Fibroblast of the aortic adventitia (primary cell): ENCODE data around the gene TINAGL1. TPM values are rescaled to one million over a fixed set of nuclear protein-coding genes. Genes with fewer than 3 reads are reported as not detected.

Source experiments
- DNase-seq: peaks from one replicate; pipeline ENCODE4 v3.0.0-alpha.2; 2010; ENCODE audit warnings: low read depth
- H3K4me3 ChIP-seq: 2 replicates; pipeline ENCODE4 v1.5.1; 2011; ENCODE audit warnings: low read depth, mild to moderate bottlenecking, control low read depth, low read length, moderate library complexity
- CTCF ChIP-seq: IDR thresholded peaks from 2 replicates; pipeline ENCODE4 v1.5.1; 2011; ENCODE audit warnings: mild to moderate bottlenecking, low read length, control low read depth, inconsistent platforms; ENCODE audit not compliant: insufficient read depth
- total RNA-seq: library from RNA; depleted of rRNA; stranded (reverse); fragments of >200 nt; gene quantifications from 2 replicates; pipeline ENCODE4 v1.2.3, GENCODE V29; 2012; ENCODE audit warnings: low replicate concordance

TINAGL1 gene
- total RNA-seq, 1 donor: 1.2 TPM

DNA sequence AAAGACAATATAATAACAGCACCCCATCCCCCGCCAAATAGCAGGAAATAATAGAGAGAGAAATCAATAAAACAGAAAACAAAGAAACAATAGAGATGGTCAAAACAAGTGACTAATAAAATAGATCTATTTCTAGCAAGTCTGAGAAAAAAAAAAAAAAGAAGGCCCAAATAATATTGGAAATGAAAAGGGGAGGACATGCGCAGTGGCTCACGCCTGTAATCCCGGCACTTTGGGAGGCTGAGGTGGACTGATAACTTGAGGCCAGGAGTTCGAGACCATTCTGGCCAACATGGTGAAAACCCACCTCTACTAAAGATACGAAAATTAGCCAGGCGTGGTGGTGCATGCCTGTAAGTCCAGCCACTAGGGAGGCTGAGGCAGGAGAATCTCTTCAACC lies 22.7 kb downstream of the TINAGL1 start:
- H3K4me3 ChIP-seq: no peak overlapping the region
- DNase-seq: no peak
- no peak for TF ChIP-seq CTCF

DNA sequence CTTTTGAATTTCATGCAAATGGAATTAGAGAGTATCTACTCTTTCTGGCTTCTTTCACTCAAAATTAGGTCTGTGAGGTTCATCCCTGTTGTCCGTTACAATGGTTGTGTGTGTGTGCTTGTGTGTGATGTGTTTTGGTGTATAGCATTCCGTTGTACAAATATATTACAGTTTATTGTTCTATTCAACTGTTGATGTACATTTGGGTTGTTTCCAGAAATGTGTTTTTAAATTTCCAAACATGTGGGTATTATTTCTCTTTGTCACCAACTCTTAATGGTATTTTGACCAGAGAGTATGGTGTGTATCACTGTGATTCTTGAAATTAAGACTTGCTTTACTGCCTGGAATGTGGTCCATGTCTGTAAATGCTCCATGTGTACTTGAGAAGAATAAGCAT lies 24.3 kb downstream of the TINAGL1 start:
- no peak overlapping the region for H3K4me3 ChIP-seq
- DNase-seq: no peak
- TF ChIP-seq CTCF: no peak

- DNase-seq: no peak
- no peak for TF ChIP-seq CTCF
- no peak overlapping the region for H3K4me3 ChIP-seq
Measured at GRCh38 chr1:31602081-31602480, 25.8 kb downstream of the TINAGL1 start.

- no peak overlapping the region for H3K4me3 ChIP-seq
- peak; percentile 73 for DNase-seq
- TF ChIP-seq CTCF: no peak
Measured at GRCh38 chr1:31605908-31606427, 29.7 kb downstream of the TINAGL1 start.

GRCh38 chr1:31607360-31607759 lies 31.0 kb downstream of the TINAGL1 start:
- no peak for DNase-seq
- H3K4me3 ChIP-seq: no peak overlapping the region
- TF ChIP-seq CTCF: no peak

GRCh38 chr1:31609514-31610118 lies 33.3 kb downstream of the TINAGL1 start:
- no peak for DNase-seq
- TF ChIP-seq CTCF: no peak
- H3K4me3 ChIP-seq: no peak overlapping the region

GRCh38 chr1:31614414-31615005 lies 38.2 kb downstream of the TINAGL1 start:
- no peak for DNase-seq
- TF ChIP-seq CTCF: no peak
- H3K4me3 ChIP-seq: no peak overlapping the region
